Measurements from ENCODE around the gene PRELID3B. TPM values are rescaled to one million over a fixed set of nuclear protein-coding genes. Genes with fewer than 3 reads are reported as not detected.

PRELID3B gene
- total RNA-seq, 4 donors from 2014 or later, result 25.4 to 42.2 (median 32.8) TPM

GRCh38 chr20:58993332-58994248, 49.0 kb downstream of the PRELID3B start:
- H3K4me3 ChIP-seq, result no peak overlapping the region
- no peaks in the 10 kb centered on the region for H3K4me1 ChIP-seq
- peak; percentile 32 to 62 for DNase-seq (ENCODE audit: low spot score in 2 of 2)
- WGBS, result 91% methylated on average over 21 of the region's 23 CpGs
- H3K27ac ChIP-seq, result no peak overlapping the region
- H3K27me3 ChIP-seq, result no peaks in the 10 kb centered on the region
- H3K9me3 ChIP-seq, result no peaks in the 10 kb centered on the region
- peaks cover 97% of the 10 kb centered on the region for H3K36me3 ChIP-seq
- TF ChIP-seq EP300 (IDR thresholded peaks at IDR 0.05), result no peak
- TF ChIP-seq, protein P1, sequence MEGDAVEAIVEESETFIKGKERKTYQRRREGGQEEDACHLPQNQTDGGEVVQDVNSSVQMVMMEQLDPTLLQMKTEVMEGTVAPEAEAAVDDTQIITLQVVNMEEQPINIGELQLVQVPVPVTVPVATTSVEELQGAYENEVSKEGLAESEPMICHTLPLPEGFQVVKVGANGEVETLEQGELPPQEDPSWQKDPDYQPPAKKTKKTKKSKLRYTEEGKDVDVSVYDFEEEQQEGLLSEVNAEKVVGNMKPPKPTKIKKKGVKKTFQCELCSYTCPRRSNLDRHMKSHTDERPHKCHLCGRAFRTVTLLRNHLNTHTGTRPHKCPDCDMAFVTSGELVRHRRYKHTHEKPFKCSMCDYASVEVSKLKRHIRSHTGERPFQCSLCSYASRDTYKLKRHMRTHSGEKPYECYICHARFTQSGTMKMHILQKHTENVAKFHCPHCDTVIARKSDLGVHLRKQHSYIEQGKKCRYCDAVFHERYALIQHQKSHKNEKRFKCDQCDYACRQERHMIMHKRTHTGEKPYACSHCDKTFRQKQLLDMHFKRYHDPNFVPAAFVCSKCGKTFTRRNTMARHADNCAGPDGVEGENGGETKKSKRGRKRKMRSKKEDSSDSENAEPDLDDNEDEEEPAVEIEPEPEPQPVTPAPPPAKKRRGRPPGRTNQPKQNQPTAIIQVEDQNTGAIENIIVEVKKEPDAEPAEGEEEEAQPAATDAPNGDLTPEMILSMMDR (IDR thresholded peaks at IDR 0.05), result no peak

DNA sequence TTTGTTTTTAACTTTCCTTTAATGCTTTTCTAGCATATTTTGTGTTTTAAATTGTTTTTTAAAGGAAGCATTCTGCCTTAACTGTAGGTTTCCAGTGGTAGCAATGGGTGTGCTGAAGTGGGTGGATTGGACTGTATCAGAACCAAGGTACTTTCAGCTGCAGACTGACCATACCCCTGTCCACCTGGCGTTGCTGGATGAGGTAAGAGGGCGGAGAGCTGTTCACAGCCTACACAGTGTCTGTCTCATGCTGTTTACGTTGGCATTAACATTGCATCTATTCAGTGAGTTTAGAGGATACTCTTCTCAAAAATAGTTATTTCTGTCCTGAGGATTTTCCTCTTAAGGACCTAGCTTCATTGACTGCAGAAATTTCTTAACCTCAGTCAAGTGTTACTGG, 49.7 kb downstream of the PRELID3B start:
- H3K27me3 ChIP-seq, result no peaks in the 10 kb centered on the region
- peak in 1 of 2 donors; percentile 3 for DNase-seq (ENCODE audit: low spot score in 2 of 2)
- no peaks in the 10 kb centered on the region for H3K9me3 ChIP-seq
- H3K4me1 ChIP-seq, result no peaks in the 10 kb centered on the region
- H3K4me3 ChIP-seq, result no peak overlapping the region
- H3K36me3 ChIP-seq, result peaks cover 99% of the 10 kb centered on the region
- no peak overlapping the region for H3K27ac ChIP-seq
- TF ChIP-seq EP300 (IDR thresholded peaks at IDR 0.05) (no peak), POLR2A (IDR thresholded peaks at IDR 0.05) (no peak), POLR2AphosphoS5 (IDR thresholded peaks at IDR 0.05) (no peak)
- TF ChIP-seq, protein P1 (IDR thresholded peaks at IDR 0.05), result no peak
- 94% methylated on average over 3 of the region's 3 CpGs for WGBS

- H3K36me3 ChIP-seq, result peaks cover 98% of the 10 kb centered on the region
- H3K4me3 ChIP-seq, result no peak overlapping the region
- 81% methylated on average over 9 of the region's 9 CpGs for WGBS
- no peaks in the 10 kb centered on the region for H3K27me3 ChIP-seq
- no peak overlapping the region for H3K27ac ChIP-seq
- no peaks in the 10 kb centered on the region for H3K4me1 ChIP-seq
- no peaks in the 10 kb centered on the region for H3K9me3 ChIP-seq
- DNase-seq (ENCODE audit: low spot score in 2 of 2), result peak; percentile 13 to 54
- TF ChIP-seq, protein P1 (IDR thresholded peaks at IDR 0.05), result no peak
- TF ChIP-seq POLR2AphosphoS5 (IDR thresholded peaks at IDR 0.05), result no peak
- no peak for TF ChIP-seq EP300 (IDR thresholded peaks at IDR 0.05)
- TF ChIP-seq POLR2A (IDR thresholded peaks at IDR 0.05), result no peak
Observed at GRCh38 chr20:58991715-58992114, 50.9 kb downstream of the PRELID3B start.

- Histone ChIP-seq H3K27ac (no peak overlapping the region), H3K4me1 (no peaks in the 10 kb centered on the region), H3K9me3 (no peaks in the 10 kb centered on the region), H3K36me3 (peaks cover 95% of the 10 kb centered on the region), H3K27me3 (no peaks in the 10 kb centered on the region), H3K4me3 (no peak overlapping the region)
- 86% methylated on average over 14 of the region's 14 CpGs for WGBS
- TF ChIP-seq POLR2A (IDR thresholded peaks at IDR 0.05), result no peak
- TF ChIP-seq EP300 (IDR thresholded peaks at IDR 0.05), result no peak
- TF ChIP-seq, protein P1 (IDR thresholded peaks at IDR 0.05), result no peak
- TF ChIP-seq POLR2AphosphoS5 (IDR thresholded peaks at IDR 0.05), result no peak
- peak in 1 of 2 donors; percentile 38 for DNase-seq (ENCODE audit: low spot score in 2 of 2)
Observed at GRCh38 chr20:58990651-58991445, 51.7 kb downstream of the PRELID3B start.

- TF ChIP-seq POLR2A (IDR thresholded peaks at IDR 0.05) (no peak), POLR2AphosphoS5 (IDR thresholded peaks at IDR 0.05) (no peak), EP300 (IDR thresholded peaks at IDR 0.05) (no peak)
- TF ChIP-seq, protein P1 (IDR thresholded peaks at IDR 0.05), result no peak
- Histone ChIP-seq H3K4me3 (no peak overlapping the region), H3K36me3 (peaks cover 80% of the 10 kb centered on the region), H3K9me3 (no peaks in the 10 kb centered on the region), H3K27ac (no peak overlapping the region), H3K27me3 (no peaks in the 10 kb centered on the region), H3K4me1 (peaks cover 10% of the 10 kb centered on the region)
- DNase-seq (ENCODE audit: low spot score in 2 of 2), result peak; percentile 43 to 49
- 94% methylated on average over 10 of the region's 10 CpGs for WGBS
Observed at GRCh38 chr20:58989196-58989595, 53.4 kb downstream of the PRELID3B start.

Measured in suprapubic skin (tissue), 4 donors.